IMR-90 (cell line): ENCODE data around the gene NUBPL. TPM values are rescaled to one million over a fixed set of nuclear protein-coding genes. Genes with fewer than 3 reads are reported as not detected.

Source experiments
- ATAC-seq: fragments of 200-7000 bp; cut with Tn5 transposase; 2 replicates; pipeline ENCODE4 v1.9.1; 2020; ENCODE audit warnings: low read depth, mild to moderate bottlenecking, moderate library complexity
- BruUV-seq: library from RNA; stranded (reverse); fragments of 400-500 nt; replicated peaks from 2 replicates; lab custom pipeline; 2021; lab: Mats Ljungman, UMichigan
- CTCF ChIA-PET: fragments of 300-600 bp; formaldehyde crosslinking; extraction: SDS; loops from one replicate; lab custom pipeline; 2021; ENCODE audit warnings: antibody characterized with exemption; lab: Yijun Ruan, JAX
- POLR2A ChIA-PET: fragments of 300-600 bp; sonication (Branson Sonifier 250); formaldehyde crosslinking; loops from one replicate; lab custom pipeline; 2022; ENCODE audit warnings: antibody characterized with exemption; ENCODE audit not compliant: unreplicated experiment; lab: Charles Lee
- DNase-seq: peaks from one replicate; pipeline ENCODE4 v3.0.0; 2013
- H2AFZ ChIP-seq: replicated peaks from 2 replicates; pipeline ENCODE3; 2013; ENCODE audit warnings: low read length, mild to moderate bottlenecking; ENCODE audit not compliant: poor library complexity
- H2AK5ac ChIP-seq: 2 replicates; pipeline ENCODE4 v1.6.1; 2013; ENCODE audit warnings: low read depth, low read length, inconsistent platforms
- H2AK9ac ChIP-seq: replicated peaks from 2 replicates; pipeline ENCODE3; 2013; ENCODE audit warnings: mild to moderate bottlenecking, low read depth, low read length, moderate library complexity; ENCODE audit not compliant: poor library complexity
- H2BK120ac ChIP-seq: 2 replicates; pipeline ENCODE4 v1.6.1; 2013; ENCODE audit warnings: low read depth, low read length, inconsistent platforms
- H2BK15ac ChIP-seq: 3 replicates; pipeline ENCODE4 v1.6.1; 2013; ENCODE audit warnings: low read depth, low read length, inconsistent platforms
- H2BK20ac ChIP-seq: 2 replicates; pipeline ENCODE4 v1.6.1; 2013; ENCODE audit warnings: low read depth, mild to moderate bottlenecking, inconsistent platforms, low read length, moderate library complexity
- H2BK5ac ChIP-seq: 2 replicates; pipeline ENCODE4 v1.6.1; 2013; ENCODE audit warnings: mild to moderate bottlenecking, low read depth, low read length, inconsistent platforms; ENCODE audit not compliant: poor library complexity, severe bottlenecking
- H3K14ac ChIP-seq: replicated peaks from 2 replicates; pipeline ENCODE4 v1.6.1; 2013; ENCODE audit warnings: low read depth, low read length, inconsistent platforms
- H3K18ac ChIP-seq: 2 replicates; pipeline ENCODE4 v1.6.1; 2013; ENCODE audit warnings: low read depth, low read length, control low read depth
- H3K23ac ChIP-seq: 2 replicates; pipeline ENCODE4 v1.6.1; 2013; ENCODE audit warnings: low read depth, low read length, inconsistent platforms
- H3K27ac ChIP-seq: 2 replicates; pipeline ENCODE4 v1.5.1; 2013; ENCODE audit warnings: mild to moderate bottlenecking, control low read depth, low read length; ENCODE audit not compliant: insufficient read depth
- H3K27me3 ChIP-seq: 2 replicates; pipeline ENCODE4 v1.6.1; 2013; ENCODE audit warnings: low read length; ENCODE audit not compliant: control insufficient read depth, insufficient read depth
- H3K36me3 ChIP-seq: 2 replicates; pipeline ENCODE4 v1.6.1; 2013; ENCODE audit warnings: low read length, mixed read lengths; ENCODE audit not compliant: control insufficient read depth, insufficient read depth
- H3K4ac ChIP-seq: 2 replicates; pipeline ENCODE4 v1.6.1; 2013; ENCODE audit warnings: low read depth, low read length, inconsistent platforms
- H3K4me1 ChIP-seq: 2 replicates; pipeline ENCODE4 v1.6.1; 2013; ENCODE audit warnings: low read length, mixed read lengths; ENCODE audit not compliant: control insufficient read depth, insufficient read depth
- H3K4me2 ChIP-seq: 2 replicates; pipeline ENCODE4 v1.6.1; 2013; ENCODE audit warnings: low read depth, mild to moderate bottlenecking, control low read depth, low read length, moderate library complexity
- H3K4me3 ChIP-seq: 2 replicates; pipeline ENCODE4 v1.5.1; 2013; ENCODE audit warnings: low read depth, mild to moderate bottlenecking, control low read depth, low read length, moderate library complexity; ENCODE audit not compliant: insufficient read depth
- H3K56ac ChIP-seq: 2 replicates; pipeline ENCODE4 v1.6.1; 2013; ENCODE audit warnings: low read length, inconsistent platforms; ENCODE audit not compliant: insufficient read depth; ENCODE audit errors: extremely low read depth
- H3K79me1 ChIP-seq, 2 experiments: 2 replicates each; pipeline ENCODE4 v1.6.1; 2013; ENCODE audit warnings: low read length in 2 of 2, inconsistent platforms in 1 of 2, low read depth in 1 of 2
- H3K9ac ChIP-seq: 2 replicates; pipeline ENCODE4 v1.6.1; 2013; ENCODE audit warnings: low read depth, low read length, control low read depth
- H3K9me1 ChIP-seq: 2 replicates; pipeline ENCODE4 v1.6.1; 2013; ENCODE audit warnings: low read length, inconsistent platforms; ENCODE audit not compliant: insufficient read depth
- H3K9me3 ChIP-seq: 2 replicates; pipeline ENCODE4 v1.6.1; 2013; ENCODE audit warnings: low read length; ENCODE audit not compliant: control insufficient read depth, insufficient read depth
- H4K20me1 ChIP-seq: 2 replicates; pipeline ENCODE4 v1.6.1; 2013; ENCODE audit warnings: low read length, inconsistent platforms; ENCODE audit not compliant: insufficient read depth
- H4K5ac ChIP-seq: 2 replicates; pipeline ENCODE4 v1.6.1; 2013; ENCODE audit warnings: mild to moderate bottlenecking, low read depth, low read length, control low read depth
- H4K8ac ChIP-seq, 2 experiments: 2 replicates each; pipeline ENCODE4 v1.6.1; 2013; ENCODE audit warnings: low read depth in 2 of 2, low read length in 2 of 2, control low read depth in 1 of 2, inconsistent platforms in 1 of 2
- H4K91ac ChIP-seq: 2 replicates; pipeline ENCODE4 v1.6.1; 2013; ENCODE audit warnings: low read depth, low read length, inconsistent platforms; ENCODE audit not compliant: insufficient read depth
- RAD21 ChIP-seq: IDR thresholded peaks from 2 replicates; pipeline ENCODE4 v1.6.1; 2012; ENCODE audit warnings: low read length, improper control_type of control experiment
- RCOR1 ChIP-seq: IDR thresholded peaks from 2 replicates; pipeline ENCODE4 v1.6.1; 2012; ENCODE audit warnings: mild to moderate bottlenecking, low read length, improper control_type of control experiment; ENCODE audit not compliant: insufficient replicate concordance
- WGBS, 2 experiments: methylation state at CpG; one replicate each; pipeline versions ENCODE4 v1.1.5 to v1.1.7; 2013; ENCODE audit warnings: missing lambda C conversion rate in 2 of 2; ENCODE audit not compliant: insufficient read length in 1 of 2; ENCODE audit errors: extremely low coverage in 2 of 2; 5-methylcytosine and 5-hydroxymethylcytosine counted together
- dilution Hi-C: fragments of 300-500 bp; cut with HindIII; formaldehyde crosslinking; loops from one replicate; pipeline ENCODE4 v1.14.3; 2018; ENCODE audit warnings: low sequenced_read_pairs; ENCODE audit not compliant: unreplicated experiment
- in situ Hi-C: fragments of 300-500 bp; cut with MboI; formaldehyde crosslinking; loops from 3 replicates; pipeline ENCODE4 v1.14.3; 2019; ENCODE audit warnings: low sequenced_read_pairs, inconsistent platforms, mixed read lengths
- intact Hi-C: fragments of 100-400 bp; cut with micrococcal nuclease; formaldehyde crosslinking; loops from 2 replicates; pipeline ENCODE4 v1.10.0; 2022
- polyA plus RNA-seq, 3 experiments: library from polyadenylated mRNA; depleted of rRNA; stranded (reverse); fragments of >200 nt; gene quantifications; 2 replicates each; pipeline ENCODE4 v1.2.3, GENCODE V29; 2012; ENCODE audit warnings: low replicate concordance in 1 of 3
- total RNA-seq: library from RNA; depleted of rRNA; stranded (reverse); fragments of >200 nt; gene quantifications from 2 replicates; pipeline ENCODE4 v1.2.3, GENCODE V29; 2012
- TF ChIP-seq, protein P1 (sequence below): conservative IDR thresholded peaks from 2 replicates; pipeline ENCODE4 v1.5.1; 2012; ENCODE audit warnings: mild to moderate bottlenecking, low read depth, low read length, improper control_type of control experiment

Gene NUBPL
- total and polyA plus RNA-seq, 2 of the 4 experiments (the other 2 are of a cell fraction) = 5.4 to 11.5 TPM

GRCh38 chr14:31543969-31544799, 17.0 kb upstream of the NUBPL start:
- no peaks in the 10 kb centered on the region for H3K4me1 ChIP-seq
- H3K9me3 ChIP-seq = no peaks in the 10 kb centered on the region
- DNase-seq = peak; percentile 23
- H3K27ac ChIP-seq = no peak overlapping the region
- no peak overlapping the region for H2AK9ac ChIP-seq
- H3K27me3 ChIP-seq = peaks cover 3% of the 10 kb centered on the region
- H4K8ac ChIP-seq = no peak overlapping the region
- no peaks in the 10 kb centered on the region for H3K9me1 ChIP-seq
- BruUV-seq = no TSS peak
- H3K4me2 ChIP-seq = no peak overlapping the region
- H2BK5ac ChIP-seq = no peak overlapping the region
- WGBS, 2 experiments = no CpG with 5 or more reads among the region's 5 CpGs
- no peak overlapping the region for H3K18ac ChIP-seq
- intact Hi-C loops = loop anchor here (1.0 kb wide), 1 partner anchor 1016 kb away; no protein-coding TSS in a partner anchor
- no peak overlapping the region for H3K4ac ChIP-seq
- H3K4me3 ChIP-seq = no peak overlapping the region
- ChIA-PET POLR2A (interaction anchor here (0.6 kb wide), 1 partner anchor 123 kb away, joined by 3 read pairs; no protein-coding TSS in a partner anchor), CTCF (interaction anchor here (0.7 to 0.8 kb wide), 2 partner anchors 248 to 683 kb away, joined by 3 read pairs; no protein-coding TSS in a partner anchor)
- H3K56ac ChIP-seq = no peak overlapping the region
- dilution Hi-C loops = no loop called here
- peak; percentile 77 for ATAC-seq
- H3K9ac ChIP-seq = no peak overlapping the region
- no peak overlapping the region for H2AFZ ChIP-seq
- in situ Hi-C loops = no loop called here
- H3K23ac ChIP-seq = no peak overlapping the region
- H2BK15ac ChIP-seq = no peak overlapping the region
- H3K79me1 ChIP-seq = no peaks in the 10 kb centered on the region
- H4K91ac ChIP-seq = no peak overlapping the region
- TF ChIP-seq, protein P1, sequence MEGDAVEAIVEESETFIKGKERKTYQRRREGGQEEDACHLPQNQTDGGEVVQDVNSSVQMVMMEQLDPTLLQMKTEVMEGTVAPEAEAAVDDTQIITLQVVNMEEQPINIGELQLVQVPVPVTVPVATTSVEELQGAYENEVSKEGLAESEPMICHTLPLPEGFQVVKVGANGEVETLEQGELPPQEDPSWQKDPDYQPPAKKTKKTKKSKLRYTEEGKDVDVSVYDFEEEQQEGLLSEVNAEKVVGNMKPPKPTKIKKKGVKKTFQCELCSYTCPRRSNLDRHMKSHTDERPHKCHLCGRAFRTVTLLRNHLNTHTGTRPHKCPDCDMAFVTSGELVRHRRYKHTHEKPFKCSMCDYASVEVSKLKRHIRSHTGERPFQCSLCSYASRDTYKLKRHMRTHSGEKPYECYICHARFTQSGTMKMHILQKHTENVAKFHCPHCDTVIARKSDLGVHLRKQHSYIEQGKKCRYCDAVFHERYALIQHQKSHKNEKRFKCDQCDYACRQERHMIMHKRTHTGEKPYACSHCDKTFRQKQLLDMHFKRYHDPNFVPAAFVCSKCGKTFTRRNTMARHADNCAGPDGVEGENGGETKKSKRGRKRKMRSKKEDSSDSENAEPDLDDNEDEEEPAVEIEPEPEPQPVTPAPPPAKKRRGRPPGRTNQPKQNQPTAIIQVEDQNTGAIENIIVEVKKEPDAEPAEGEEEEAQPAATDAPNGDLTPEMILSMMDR = peak; percentile 39
- TF ChIP-seq RCOR1 (no peak), RAD21 (peak; percentile 47)
- no peak overlapping the region for H3K14ac ChIP-seq
- no peak overlapping the region for H2BK120ac ChIP-seq
- no peaks in the 10 kb centered on the region for H3K36me3 ChIP-seq
- no peak overlapping the region for H2BK20ac ChIP-seq
- H4K5ac ChIP-seq = no peak overlapping the region
- no peak overlapping the region for H2AK5ac ChIP-seq
- H4K20me1 ChIP-seq = no peaks in the 10 kb centered on the region
